Measurements from ENCODE around the gene TMEM176A. TPM values are rescaled to one million over a fixed set of nuclear protein-coding genes. Genes with fewer than 3 reads are reported as not detected.

Gene TMEM176A
- total RNA-seq, 1 donor from 2014 or later: 57.4 TPM

DNA sequence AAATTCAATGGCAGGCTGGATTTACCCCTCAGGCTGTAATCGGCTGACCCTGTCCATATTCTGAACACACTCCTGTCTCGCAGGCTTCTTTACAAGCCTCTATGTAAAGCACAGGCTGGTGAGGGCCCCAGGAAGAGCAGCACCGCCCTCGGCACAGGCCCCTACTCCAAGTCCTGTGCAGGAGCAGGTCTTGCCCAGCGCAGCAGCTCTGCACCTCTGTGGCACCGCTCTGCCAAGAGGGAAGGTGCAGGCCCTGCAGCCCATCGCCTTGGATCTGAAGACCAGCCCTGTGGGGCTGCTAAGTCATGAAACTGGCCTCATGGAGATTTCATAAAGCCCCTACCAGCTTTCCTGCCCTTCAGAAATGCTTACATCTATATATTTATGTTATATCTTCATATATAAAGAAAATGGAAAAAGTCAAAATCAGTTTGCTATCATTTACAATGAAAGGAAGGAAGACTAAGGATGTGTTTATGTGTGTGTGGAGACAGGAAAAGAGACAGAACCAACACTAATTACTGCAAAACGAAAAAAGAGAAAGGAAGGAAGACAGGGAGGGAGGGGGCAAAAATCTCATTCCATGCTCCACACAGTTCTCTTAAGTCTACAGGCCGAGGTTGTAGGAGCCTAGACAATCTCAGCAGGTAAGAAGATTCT is 10.0 kb upstream of the TMEM176A start:
- no peak overlapping the region for H3K27ac ChIP-seq
- intact Hi-C loops (cut with DNase I): no loop called here
- DNase-seq: no peak

GRCh38 chr7:150791304-150791703 is 9.3 kb upstream of the TMEM176A start:
- no peak for TF ChIP-seq CTCF (IDR thresholded peaks at IDR 0.05)
- intact Hi-C loops (cut with DNase I): no loop called here
- peaks cover 25% of the 10 kb centered on the region for H3K36me3 ChIP-seq
- peaks cover 29% of the 10 kb centered on the region for H3K4me1 ChIP-seq
- H3K27ac ChIP-seq: no peak overlapping the region
- H3K27me3 ChIP-seq (ENCODE audit: low read depth): no peaks in the 10 kb centered on the region
- no peaks in the 10 kb centered on the region for H3K9me3 ChIP-seq
- ATAC-seq (no peak), DNase-seq (no peak)
- no peak overlapping the region for H3K4me3 ChIP-seq

More for the DNA sequence above, 10.0 kb upstream of the TMEM176A start:
- no peaks in the 10 kb centered on the region for H3K9me3 ChIP-seq
- H3K36me3 ChIP-seq: peaks cover 20% of the 10 kb centered on the region
- H3K27me3 ChIP-seq (ENCODE audit: low read depth): no peaks in the 10 kb centered on the region
- no peak overlapping the region for H3K4me3 ChIP-seq
- no peak for ATAC-seq
- H3K4me1 ChIP-seq: peaks cover 36% of the 10 kb centered on the region
- TF ChIP-seq CTCF (IDR thresholded peaks at IDR 0.05): no peak

- Histone ChIP-seq H3K9me3 (no peaks in the 10 kb centered on the region), H3K4me1 (peaks cover 24% of the 10 kb centered on the region), H3K4me3 (no peak overlapping the region), H3K36me3 (peaks cover 25% of the 10 kb centered on the region), H3K27me3 (ENCODE audit: low read depth) (no peaks in the 10 kb centered on the region), H3K27ac (no peak overlapping the region)
- DNase-seq (no peak), ATAC-seq (no peak)
- intact Hi-C loops (cut with DNase I): no loop called here
- no peak for TF ChIP-seq CTCF (IDR thresholded peaks at IDR 0.05)
Measured at GRCh38 chr7:150791746-150792452, 8.7 kb upstream of the TMEM176A start.

GRCh38 chr7:150793569-150794238 is 6.9 kb upstream of the TMEM176A start:
- no peaks in the 10 kb centered on the region for H3K27me3 ChIP-seq (ENCODE audit: low read depth)
- TF ChIP-seq CTCF (IDR thresholded peaks at IDR 0.05): no peak
- DNase-seq: no peak
- no peak overlapping the region for H3K4me3 ChIP-seq
- peaks cover 7% of the 10 kb centered on the region for H3K4me1 ChIP-seq
- H3K9me3 ChIP-seq: no peaks in the 10 kb centered on the region
- peaks cover 25% of the 10 kb centered on the region for H3K36me3 ChIP-seq
- intact Hi-C loops (cut with DNase I): no loop called here
- no peak overlapping the region for H3K27ac ChIP-seq
- ATAC-seq: no peak

DNA sequence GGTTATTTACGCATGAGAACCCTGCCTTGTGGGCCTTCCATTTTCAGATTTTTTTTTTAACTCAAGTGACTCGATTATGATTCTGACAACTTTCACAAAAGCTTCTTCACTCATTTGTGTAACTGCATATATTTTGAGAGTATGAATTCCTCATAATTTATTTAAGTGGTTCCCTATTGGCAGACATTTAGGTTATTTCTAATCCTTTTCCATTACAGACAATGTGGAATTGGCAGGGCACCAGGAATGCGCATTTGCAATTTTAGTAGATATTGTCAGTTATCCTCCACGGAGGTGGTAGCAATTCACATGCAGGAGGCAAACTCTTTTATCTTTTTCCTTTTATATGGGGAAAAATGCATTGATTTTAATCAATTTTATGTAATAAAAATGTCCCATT is 2.9 kb upstream of the TMEM176A start:
- TF ChIP-seq CTCF (IDR thresholded peaks at IDR 0.05): no peak
- Histone ChIP-seq H3K4me1 (no peaks in the 10 kb centered on the region), H3K36me3 (peaks cover 17% of the 10 kb centered on the region), H3K4me3 (no peak overlapping the region), H3K27ac (no peak overlapping the region), H3K27me3 (ENCODE audit: low read depth) (peaks cover 33% of the 10 kb centered on the region), H3K9me3 (no peaks in the 10 kb centered on the region)
- intact Hi-C loops (cut with DNase I): no loop called here
- DNase-seq (no peak), ATAC-seq (no peak)

All from lower lobe of right lung (tissue), 2 donors.